Measurements from ENCODE around the gene TCEA3.

GRCh38 chr1:23397908-23398307 is 26.6 kb downstream of the TCEA3 start:
- TF ChIP-seq POLR2AphosphoS5 (IDR thresholded peaks at IDR 0.05; ENCODE audit: borderline replicate concordance, low read depth, low read length) (no peak), EZH2 (IDR thresholded peaks at IDR 0.05) (no peak), FOXP2 (optimal IDR thresholded peaks at IDR 0.05; ENCODE audit: control extremely low read depth, extremely low read length, insufficient read depth) (no peak)

All from SK-N-MC (cell line).